ENCODE results near the gene LIPC.

LIPC gene

DNA sequence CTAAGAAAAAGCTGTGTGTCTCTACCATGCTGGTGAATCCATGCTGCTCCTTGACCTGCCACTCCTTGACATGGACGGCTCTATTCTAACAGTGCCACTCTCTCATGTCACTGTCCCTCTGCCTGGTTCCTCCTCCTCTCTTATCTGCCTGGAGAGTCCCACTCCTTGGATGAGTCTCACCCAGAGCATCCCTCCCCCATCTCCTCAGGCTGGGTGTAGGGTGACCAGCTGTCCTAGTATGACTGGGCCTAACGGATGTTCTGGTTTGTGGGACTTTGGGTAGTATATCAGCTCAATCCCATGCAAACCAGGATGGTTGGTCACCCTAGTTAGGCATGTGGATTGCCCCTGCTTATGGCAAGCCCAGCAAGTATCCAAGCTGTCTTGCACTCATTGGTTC, 54.3 kb downstream of the LIPC start:
- Histone ChIP-seq H3K4me1 (ENCODE audit: control insufficient read depth in 1 of 2, insufficient read depth in 1 of 2, low read depth in 1 of 2, low read length in 1 of 2) (peaks cover 23% of the 10 kb centered on the region in 2 experiments), H3K27ac (no peak overlapping the region)

DNA sequence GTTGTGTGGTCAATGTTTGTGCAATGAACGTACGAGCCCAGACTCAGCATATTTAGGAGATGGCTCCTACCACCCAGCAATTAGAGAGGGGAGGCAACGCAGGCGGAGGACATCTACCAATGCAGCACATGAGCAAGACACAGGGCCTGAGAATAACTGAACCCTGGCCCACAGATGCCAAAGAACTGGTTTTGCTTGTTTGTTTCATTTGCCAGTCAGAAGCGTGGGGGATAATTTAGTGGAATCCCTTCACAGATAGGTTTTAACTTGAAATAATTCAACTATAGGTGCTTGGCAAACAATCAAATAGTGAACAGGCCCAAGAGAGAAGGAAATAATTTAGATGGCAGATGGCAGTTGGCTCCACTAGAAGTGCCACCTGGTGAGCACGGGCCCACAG, 54.8 kb downstream of the LIPC start:
- no peaks in the 10 kb centered on the region for H3K9me3 ChIP-seq
- no peak overlapping the region for H3K27ac ChIP-seq
- H3K4me3 ChIP-seq (ENCODE audit: low read depth in 1 of 2, low read length in 1 of 2), result no peak overlapping the region
- TF ChIP-seq, protein P1, sequence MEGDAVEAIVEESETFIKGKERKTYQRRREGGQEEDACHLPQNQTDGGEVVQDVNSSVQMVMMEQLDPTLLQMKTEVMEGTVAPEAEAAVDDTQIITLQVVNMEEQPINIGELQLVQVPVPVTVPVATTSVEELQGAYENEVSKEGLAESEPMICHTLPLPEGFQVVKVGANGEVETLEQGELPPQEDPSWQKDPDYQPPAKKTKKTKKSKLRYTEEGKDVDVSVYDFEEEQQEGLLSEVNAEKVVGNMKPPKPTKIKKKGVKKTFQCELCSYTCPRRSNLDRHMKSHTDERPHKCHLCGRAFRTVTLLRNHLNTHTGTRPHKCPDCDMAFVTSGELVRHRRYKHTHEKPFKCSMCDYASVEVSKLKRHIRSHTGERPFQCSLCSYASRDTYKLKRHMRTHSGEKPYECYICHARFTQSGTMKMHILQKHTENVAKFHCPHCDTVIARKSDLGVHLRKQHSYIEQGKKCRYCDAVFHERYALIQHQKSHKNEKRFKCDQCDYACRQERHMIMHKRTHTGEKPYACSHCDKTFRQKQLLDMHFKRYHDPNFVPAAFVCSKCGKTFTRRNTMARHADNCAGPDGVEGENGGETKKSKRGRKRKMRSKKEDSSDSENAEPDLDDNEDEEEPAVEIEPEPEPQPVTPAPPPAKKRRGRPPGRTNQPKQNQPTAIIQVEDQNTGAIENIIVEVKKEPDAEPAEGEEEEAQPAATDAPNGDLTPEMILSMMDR (IDR thresholded peaks at IDR 0.05), result no peak
- H3K27me3 ChIP-seq, result no peaks in the 10 kb centered on the region
- no peaks in the 10 kb centered on the region for H3K36me3 ChIP-seq
- H3K4me1 ChIP-seq (ENCODE audit: control insufficient read depth in 1 of 2, insufficient read depth in 1 of 2, low read depth in 1 of 2, low read length in 1 of 2), result peaks cover 23% of the 10 kb centered on the region in 2 experiments

More for the DNA sequence above, 54.3 kb downstream of the LIPC start:
- no peak overlapping the region for H3K4me3 ChIP-seq (ENCODE audit: low read depth in 1 of 2, low read length in 1 of 2)
- H3K9me3 ChIP-seq, result no peaks in the 10 kb centered on the region
- no peaks in the 10 kb centered on the region for H3K27me3 ChIP-seq
- TF ChIP-seq, protein P1 (IDR thresholded peaks at IDR 0.05), result no peak
- no peaks in the 10 kb centered on the region for H3K36me3 ChIP-seq

DNA sequence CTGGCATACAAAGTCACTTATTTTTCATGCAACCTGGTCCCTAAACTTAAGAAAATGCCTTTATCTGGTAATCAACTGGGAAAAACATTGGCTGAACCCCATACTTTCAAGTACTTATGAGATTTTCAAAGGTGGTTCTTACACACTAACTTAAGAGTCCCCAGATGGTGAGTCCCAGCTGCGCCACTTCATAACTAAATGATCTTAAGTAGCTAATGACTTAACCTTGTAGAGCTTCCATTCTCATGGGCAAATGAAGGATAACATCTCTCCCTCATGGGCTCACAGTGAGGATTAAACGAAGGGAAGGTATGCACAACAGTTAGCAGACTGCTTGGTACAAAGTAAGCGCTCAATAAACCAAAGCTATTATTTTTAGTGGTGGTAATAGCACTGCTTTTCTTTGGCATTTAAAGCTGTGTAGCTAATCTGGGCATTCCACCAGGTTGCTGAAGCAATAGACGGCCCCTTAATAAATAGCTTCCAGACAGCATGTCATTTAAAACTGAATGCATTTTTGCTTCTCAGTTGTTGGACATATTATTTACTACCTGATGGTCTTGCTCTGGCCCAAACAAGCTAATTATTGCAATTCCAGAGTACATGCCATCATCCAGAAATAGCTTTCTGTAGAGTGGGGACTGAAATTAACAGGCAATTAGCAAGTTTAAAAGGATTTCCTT, 55.4 kb downstream of the LIPC start:
- Histone ChIP-seq H3K36me3 (no peaks in the 10 kb centered on the region), H3K27ac (no peak overlapping the region), H3K4me3 (ENCODE audit: low read depth in 1 of 2, low read length in 1 of 2) (no peak overlapping the region), H3K9me3 (no peaks in the 10 kb centered on the region), H3K4me1 (ENCODE audit: control insufficient read depth in 1 of 2, insufficient read depth in 1 of 2, low read depth in 1 of 2, low read length in 1 of 2) (peaks cover 23% of the 10 kb centered on the region in 2 experiments), H3K27me3 (no peaks in the 10 kb centered on the region)
- TF ChIP-seq, protein P1 (IDR thresholded peaks at IDR 0.05), result no peak

DNA sequence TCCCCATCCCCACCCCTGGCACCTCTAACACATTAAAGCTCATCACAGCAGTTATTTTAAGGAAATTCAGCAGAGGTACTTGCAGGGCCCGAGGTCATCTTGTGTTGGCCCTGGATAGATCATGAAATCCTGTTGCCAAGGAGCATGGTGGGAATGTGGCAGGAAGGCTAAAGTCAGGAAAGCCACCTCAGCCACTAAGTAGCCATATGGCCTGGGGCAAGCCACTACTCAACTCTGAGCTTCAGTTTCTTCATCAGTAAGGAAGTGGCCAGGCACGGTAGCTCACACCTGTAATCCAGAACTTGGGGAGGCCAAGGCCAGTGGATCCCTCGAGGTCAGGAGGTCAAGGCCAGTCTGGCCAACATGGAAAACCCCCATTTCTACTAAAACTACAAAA, 55.9 kb downstream of the LIPC start:
- Histone ChIP-seq H3K27ac (no peak overlapping the region), H3K27me3 (no peaks in the 10 kb centered on the region), H3K36me3 (no peaks in the 10 kb centered on the region), H3K4me1 (ENCODE audit: control insufficient read depth in 1 of 2, insufficient read depth in 1 of 2, low read depth in 1 of 2, low read length in 1 of 2) (peaks cover 23% of the 10 kb centered on the region in 2 experiments), H3K9me3 (no peaks in the 10 kb centered on the region), H3K4me3 (ENCODE audit: low read depth in 1 of 2, low read length in 1 of 2) (no peak overlapping the region)
- TF ChIP-seq, protein P1 (IDR thresholded peaks at IDR 0.05), result no peak

DNA sequence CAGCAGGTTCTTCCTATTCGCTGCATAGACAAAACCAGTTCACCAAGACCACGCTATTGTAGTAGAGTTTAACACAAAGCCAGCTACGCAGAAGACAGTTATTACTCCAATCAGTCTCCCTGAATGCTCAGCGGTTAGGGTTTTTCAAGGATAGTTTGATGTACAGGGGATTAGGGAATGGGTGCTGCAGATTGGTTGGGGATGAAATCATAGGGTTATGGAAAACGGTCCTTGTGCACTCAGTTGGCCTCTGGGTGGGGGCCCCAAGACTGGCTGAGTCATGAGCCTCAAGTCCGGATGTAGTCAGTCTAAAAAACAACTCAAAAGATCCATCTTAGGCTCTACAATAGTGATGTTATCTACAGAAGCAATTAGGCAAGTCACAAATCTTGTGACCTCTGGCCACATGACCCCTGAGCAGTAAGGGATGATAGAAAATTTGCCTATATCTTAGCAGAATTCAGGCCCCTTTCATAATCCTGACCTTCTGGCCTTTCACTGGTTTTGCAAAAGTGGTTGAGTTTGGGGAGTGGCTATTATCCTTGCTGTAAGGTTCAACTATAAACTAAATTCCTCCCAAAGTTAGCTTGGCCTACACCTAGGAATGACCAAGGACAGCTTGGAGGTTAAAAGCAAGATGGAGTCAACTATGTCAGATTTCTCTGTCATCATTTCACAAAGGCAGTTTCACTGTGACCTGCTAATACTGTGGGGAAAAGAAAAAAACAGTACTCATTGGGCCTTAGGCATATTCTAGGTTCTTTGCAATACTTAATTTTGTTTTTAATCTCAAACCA, 57.7 kb downstream of the LIPC start:
- H3K27me3 ChIP-seq, result no peaks in the 10 kb centered on the region
- TF ChIP-seq, protein P1 (IDR thresholded peaks at IDR 0.05), result no peak
- H3K4me3 ChIP-seq (ENCODE audit: low read depth in 1 of 2, low read length in 1 of 2), result no peak overlapping the region
- H3K27ac ChIP-seq, result no peak overlapping the region
- peaks cover 17 to 19% of the 10 kb centered on the region in 2 experiments for H3K4me1 ChIP-seq (ENCODE audit: control insufficient read depth in 1 of 2, insufficient read depth in 1 of 2, low read depth in 1 of 2, low read length in 1 of 2)
- no peaks in the 10 kb centered on the region for H3K9me3 ChIP-seq
- H3K36me3 ChIP-seq, result no peaks in the 10 kb centered on the region
